IMR-90 (cell line): ENCODE data around the gene PBOV1. TPM values are rescaled to one million over a fixed set of nuclear protein-coding genes. Genes with fewer than 3 reads are reported as not detected.

ENCODE experiments used
- ATAC-seq: fragments of 200-7000 bp; cut with Tn5 transposase; 2 replicates; pipeline ENCODE4 v1.9.1; 2020; ENCODE audit warnings: low read depth, mild to moderate bottlenecking, moderate library complexity
- BruUV-seq: library from RNA; stranded (reverse); fragments of 400-500 nt; replicated peaks from 2 replicates; lab custom pipeline; 2021; lab: Mats Ljungman, UMichigan
- CTCF ChIA-PET: fragments of 300-600 bp; formaldehyde crosslinking; extraction: SDS; loops from one replicate; lab custom pipeline; 2021; ENCODE audit warnings: antibody characterized with exemption; lab: Yijun Ruan, JAX
- POLR2A ChIA-PET: fragments of 300-600 bp; sonication (Branson Sonifier 250); formaldehyde crosslinking; loops from one replicate; lab custom pipeline; 2022; ENCODE audit warnings: antibody characterized with exemption; ENCODE audit not compliant: unreplicated experiment; lab: Charles Lee
- DNase-seq: peaks from one replicate; pipeline ENCODE4 v3.0.0; 2013
- H2AFZ ChIP-seq: replicated peaks from 2 replicates; pipeline ENCODE3; 2013; ENCODE audit warnings: low read length, mild to moderate bottlenecking; ENCODE audit not compliant: poor library complexity
- H2AK5ac ChIP-seq: 2 replicates; pipeline ENCODE4 v1.6.1; 2013; ENCODE audit warnings: low read depth, low read length, inconsistent platforms
- H2AK9ac ChIP-seq: replicated peaks from 2 replicates; pipeline ENCODE3; 2013; ENCODE audit warnings: mild to moderate bottlenecking, low read depth, low read length, moderate library complexity; ENCODE audit not compliant: poor library complexity
- H2BK120ac ChIP-seq: 2 replicates; pipeline ENCODE4 v1.6.1; 2013; ENCODE audit warnings: low read depth, low read length, inconsistent platforms
- H2BK15ac ChIP-seq: 3 replicates; pipeline ENCODE4 v1.6.1; 2013; ENCODE audit warnings: low read depth, low read length, inconsistent platforms
- H2BK20ac ChIP-seq: 2 replicates; pipeline ENCODE4 v1.6.1; 2013; ENCODE audit warnings: low read depth, mild to moderate bottlenecking, inconsistent platforms, low read length, moderate library complexity
- H2BK5ac ChIP-seq: 2 replicates; pipeline ENCODE4 v1.6.1; 2013; ENCODE audit warnings: mild to moderate bottlenecking, low read depth, low read length, inconsistent platforms; ENCODE audit not compliant: poor library complexity, severe bottlenecking
- H3K14ac ChIP-seq: replicated peaks from 2 replicates; pipeline ENCODE4 v1.6.1; 2013; ENCODE audit warnings: low read depth, low read length, inconsistent platforms
- H3K18ac ChIP-seq: 2 replicates; pipeline ENCODE4 v1.6.1; 2013; ENCODE audit warnings: low read depth, low read length, control low read depth
- H3K23ac ChIP-seq: 2 replicates; pipeline ENCODE4 v1.6.1; 2013; ENCODE audit warnings: low read depth, low read length, inconsistent platforms
- H3K27ac ChIP-seq: 2 replicates; pipeline ENCODE4 v1.5.1; 2013; ENCODE audit warnings: mild to moderate bottlenecking, control low read depth, low read length; ENCODE audit not compliant: insufficient read depth
- H3K27me3 ChIP-seq: 2 replicates; pipeline ENCODE4 v1.6.1; 2013; ENCODE audit warnings: low read length; ENCODE audit not compliant: control insufficient read depth, insufficient read depth
- H3K36me3 ChIP-seq: 2 replicates; pipeline ENCODE4 v1.6.1; 2013; ENCODE audit warnings: low read length, mixed read lengths; ENCODE audit not compliant: control insufficient read depth, insufficient read depth
- H3K4ac ChIP-seq: 2 replicates; pipeline ENCODE4 v1.6.1; 2013; ENCODE audit warnings: low read depth, low read length, inconsistent platforms
- H3K4me1 ChIP-seq: 2 replicates; pipeline ENCODE4 v1.6.1; 2013; ENCODE audit warnings: low read length, mixed read lengths; ENCODE audit not compliant: control insufficient read depth, insufficient read depth
- H3K4me2 ChIP-seq: 2 replicates; pipeline ENCODE4 v1.6.1; 2013; ENCODE audit warnings: low read depth, mild to moderate bottlenecking, control low read depth, low read length, moderate library complexity
- H3K4me3 ChIP-seq: 2 replicates; pipeline ENCODE4 v1.5.1; 2013; ENCODE audit warnings: low read depth, mild to moderate bottlenecking, control low read depth, low read length, moderate library complexity; ENCODE audit not compliant: insufficient read depth
- H3K56ac ChIP-seq: 2 replicates; pipeline ENCODE4 v1.6.1; 2013; ENCODE audit warnings: low read length, inconsistent platforms; ENCODE audit not compliant: insufficient read depth; ENCODE audit errors: extremely low read depth
- H3K79me1 ChIP-seq, 2 experiments: 2 replicates each; pipeline ENCODE4 v1.6.1; 2013; ENCODE audit warnings: low read length in 2 of 2, inconsistent platforms in 1 of 2, low read depth in 1 of 2
- H3K9ac ChIP-seq: 2 replicates; pipeline ENCODE4 v1.6.1; 2013; ENCODE audit warnings: low read depth, low read length, control low read depth
- H3K9me1 ChIP-seq: 2 replicates; pipeline ENCODE4 v1.6.1; 2013; ENCODE audit warnings: low read length, inconsistent platforms; ENCODE audit not compliant: insufficient read depth
- H3K9me3 ChIP-seq: 2 replicates; pipeline ENCODE4 v1.6.1; 2013; ENCODE audit warnings: low read length; ENCODE audit not compliant: control insufficient read depth, insufficient read depth
- H4K20me1 ChIP-seq: 2 replicates; pipeline ENCODE4 v1.6.1; 2013; ENCODE audit warnings: low read length, inconsistent platforms; ENCODE audit not compliant: insufficient read depth
- H4K5ac ChIP-seq: 2 replicates; pipeline ENCODE4 v1.6.1; 2013; ENCODE audit warnings: mild to moderate bottlenecking, low read depth, low read length, control low read depth
- H4K8ac ChIP-seq, 2 experiments: 2 replicates each; pipeline ENCODE4 v1.6.1; 2013; ENCODE audit warnings: low read depth in 2 of 2, low read length in 2 of 2, control low read depth in 1 of 2, inconsistent platforms in 1 of 2
- H4K91ac ChIP-seq: 2 replicates; pipeline ENCODE4 v1.6.1; 2013; ENCODE audit warnings: low read depth, low read length, inconsistent platforms; ENCODE audit not compliant: insufficient read depth
- BHLHE40 ChIP-seq: fragments of 150-350 bp; IDR thresholded peaks from 2 replicates; pipeline ENCODE4 v1.6.1; 2016; ENCODE audit warnings: mild to moderate bottlenecking, low read depth, low read length
- CEBPB ChIP-seq: IDR thresholded peaks from 2 replicates; pipeline ENCODE4 v1.6.1; 2012; ENCODE audit warnings: low read depth, low read length, improper control_type of control experiment
- CHD1 ChIP-seq: IDR thresholded peaks from 2 replicates; pipeline ENCODE4 v1.6.1; 2012; ENCODE audit warnings: low read depth, low read length, improper control_type of control experiment
- FOS ChIP-seq: fragments of 150-350 bp; IDR thresholded peaks from 2 replicates; pipeline ENCODE4 v1.6.1; 2016; ENCODE audit warnings: low read depth, low read length
- MAFK ChIP-seq: IDR thresholded peaks from 2 replicates; pipeline ENCODE4 v1.6.1; 2012; ENCODE audit warnings: low read depth, low read length, improper control_type of control experiment
- MAZ ChIP-seq: IDR thresholded peaks from 2 replicates; pipeline ENCODE4 v1.6.1; 2012; ENCODE audit warnings: low read depth, mild to moderate bottlenecking, low read length, improper control_type of control experiment, moderate library complexity, borderline replicate concordance
- MXI1 ChIP-seq: IDR thresholded peaks from 2 replicates; pipeline ENCODE4 v1.6.1; 2012; ENCODE audit warnings: low read depth, mild to moderate bottlenecking, low read length, moderate library complexity, borderline replicate concordance
- NFE2L2 ChIP-seq: fragments of 150-350 bp; IDR thresholded peaks from 2 replicates; pipeline ENCODE4 v1.6.1; 2016; ENCODE audit warnings: low read depth, mild to moderate bottlenecking, low read length
- POLR2A ChIP-seq: IDR thresholded peaks from 2 replicates; pipeline ENCODE4 v1.6.1; 2012; ENCODE audit warnings: mild to moderate bottlenecking, low read depth, low read length
- RAD21 ChIP-seq: IDR thresholded peaks from 2 replicates; pipeline ENCODE4 v1.6.1; 2012; ENCODE audit warnings: low read length, improper control_type of control experiment
- RCOR1 ChIP-seq: IDR thresholded peaks from 2 replicates; pipeline ENCODE4 v1.6.1; 2012; ENCODE audit warnings: mild to moderate bottlenecking, low read length, improper control_type of control experiment; ENCODE audit not compliant: insufficient replicate concordance
- RFX5 ChIP-seq: IDR thresholded peaks from 2 replicates; pipeline ENCODE4 v1.8.0; 2012; ENCODE audit warnings: low read depth, mild to moderate bottlenecking, low read length, moderate library complexity
- SMC3 ChIP-seq: fragments of 150-350 bp; IDR thresholded peaks from 2 replicates; pipeline ENCODE4 v1.6.1; 2016; ENCODE audit warnings: low read depth, mild to moderate bottlenecking, antibody characterized with exemption, low read length, moderate library complexity
- USF2 ChIP-seq: fragments of 150-350 bp; IDR thresholded peaks from 2 replicates; pipeline ENCODE4 v1.6.1; 2017; ENCODE audit warnings: mild to moderate bottlenecking, antibody characterized with exemption, low read length, low read depth
- WGBS, 2 experiments: methylation state at CpG; one replicate each; pipeline versions ENCODE4 v1.1.5 to v1.1.7; 2013; ENCODE audit warnings: missing lambda C conversion rate in 2 of 2; ENCODE audit not compliant: insufficient read length in 1 of 2; ENCODE audit errors: extremely low coverage in 2 of 2; 5-methylcytosine and 5-hydroxymethylcytosine counted together
- dilution Hi-C: fragments of 300-500 bp; cut with HindIII; formaldehyde crosslinking; loops from one replicate; pipeline ENCODE4 v1.14.3; 2018; ENCODE audit warnings: low sequenced_read_pairs; ENCODE audit not compliant: unreplicated experiment
- in situ Hi-C: fragments of 300-500 bp; cut with MboI; formaldehyde crosslinking; loops from 3 replicates; pipeline ENCODE4 v1.14.3; 2019; ENCODE audit warnings: low sequenced_read_pairs, inconsistent platforms, mixed read lengths
- intact Hi-C: fragments of 100-400 bp; cut with micrococcal nuclease; formaldehyde crosslinking; loops from 2 replicates; pipeline ENCODE4 v1.10.0; 2022
- polyA plus RNA-seq, 3 experiments: library from polyadenylated mRNA; depleted of rRNA; stranded (reverse); fragments of >200 nt; gene quantifications; 2 replicates each; pipeline ENCODE4 v1.2.3, GENCODE V29; 2012; ENCODE audit warnings: low replicate concordance in 1 of 3
- total RNA-seq: library from RNA; depleted of rRNA; stranded (reverse); fragments of >200 nt; gene quantifications from 2 replicates; pipeline ENCODE4 v1.2.3, GENCODE V29; 2012
- TF ChIP-seq, protein P1 (sequence below): fragments of 150-350 bp; IDR thresholded peaks from 2 replicates; pipeline ENCODE4 v1.6.1; 2016; ENCODE audit warnings: low read depth, mild to moderate bottlenecking, low read length, moderate library complexity, borderline replicate concordance
- TF ChIP-seq, protein P2 (sequence below): conservative IDR thresholded peaks from 2 replicates; pipeline ENCODE4 v1.5.1; 2012; ENCODE audit warnings: mild to moderate bottlenecking, low read depth, low read length, improper control_type of control experiment

Gene PBOV1
- total and polyA plus RNA-seq, 2 of the 4 experiments (the other 2 are of a cell fraction): not detected

DNA sequence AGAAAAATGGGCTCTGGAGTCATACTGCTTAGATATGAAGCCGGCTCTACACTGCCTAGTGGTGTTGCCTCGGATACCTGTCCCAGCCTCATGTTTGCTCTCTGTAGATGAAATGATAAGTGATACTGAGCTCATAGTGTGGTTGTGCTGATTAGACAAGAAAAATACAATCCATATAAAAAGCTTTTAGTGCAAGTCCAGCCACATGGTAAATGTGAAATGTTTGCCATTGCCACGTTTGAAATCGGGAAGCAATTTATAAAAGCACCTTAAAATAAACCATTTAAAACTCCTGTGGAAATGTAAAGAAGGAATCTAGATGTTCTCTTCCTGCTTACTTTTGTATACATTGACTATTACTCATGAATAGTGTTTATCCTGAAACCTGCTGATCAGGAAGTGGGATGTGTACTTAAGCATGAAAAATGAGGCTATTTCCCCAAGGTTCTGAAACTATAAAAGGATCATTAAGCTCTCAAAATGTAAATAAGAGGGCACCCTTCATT is 13.1 kb upstream of the PBOV1 start:
- Histone ChIP-seq H3K4ac (no peak overlapping the region), H3K4me3 (no peak overlapping the region), H3K4me1 (no peaks in the 10 kb centered on the region), H2BK5ac (no peak overlapping the region), H2AK9ac (no peak overlapping the region), H3K79me1 (no peaks in the 10 kb centered on the region), H2AFZ (no peak overlapping the region), H4K91ac (no peak overlapping the region), H2AK5ac (no peak overlapping the region), H2BK15ac (no peak overlapping the region), H3K14ac (no peak overlapping the region), H3K9me1 (0 out of 2 replicates have a peak, but pooled peaks cover 3% of the 10 kb centered on the region), H4K5ac (no peak overlapping the region), H3K9ac (no peak overlapping the region), H3K36me3 (no peaks in the 10 kb centered on the region), H3K56ac (no peak overlapping the region), H3K18ac (no peak overlapping the region), H4K20me1 (no peaks in the 10 kb centered on the region), H3K23ac (no peak overlapping the region), H2BK120ac (no peak overlapping the region), H3K27ac (no peak overlapping the region), H4K8ac (no peak overlapping the region), H3K9me3 (no peaks in the 10 kb centered on the region), H2BK20ac (no peak overlapping the region), H3K27me3 (peaks cover 3% of the 10 kb centered on the region; the same call in 1 of the 2 replicates), H3K4me2 (no peak overlapping the region)
- CTCF ChIA-PET: no interaction called here
- no peak for DNase-seq
- TF ChIP-seq SMC3 (no peak), RAD21 (no peak), USF2 (no peak), CEBPB (no peak), FOS (no peak), RCOR1 (no peak), POLR2A (no peak), NFE2L2 (no peak), MAZ (no peak), CHD1 (no peak), MAFK (no peak), MXI1 (no peak), BHLHE40 (no peak), RFX5 (no peak)
- TF ChIP-seq, protein P1, sequence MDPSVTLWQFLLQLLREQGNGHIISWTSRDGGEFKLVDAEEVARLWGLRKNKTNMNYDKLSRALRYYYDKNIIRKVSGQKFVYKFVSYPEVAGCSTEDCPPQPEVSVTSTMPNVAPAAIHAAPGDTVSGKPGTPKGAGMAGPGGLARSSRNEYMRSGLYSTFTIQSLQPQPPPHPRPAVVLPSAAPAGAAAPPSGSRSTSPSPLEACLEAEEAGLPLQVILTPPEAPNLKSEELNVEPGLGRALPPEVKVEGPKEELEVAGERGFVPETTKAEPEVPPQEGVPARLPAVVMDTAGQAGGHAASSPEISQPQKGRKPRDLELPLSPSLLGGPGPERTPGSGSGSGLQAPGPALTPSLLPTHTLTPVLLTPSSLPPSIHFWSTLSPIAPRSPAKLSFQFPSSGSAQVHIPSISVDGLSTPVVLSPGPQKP: no peak
- TF ChIP-seq, protein P2, sequence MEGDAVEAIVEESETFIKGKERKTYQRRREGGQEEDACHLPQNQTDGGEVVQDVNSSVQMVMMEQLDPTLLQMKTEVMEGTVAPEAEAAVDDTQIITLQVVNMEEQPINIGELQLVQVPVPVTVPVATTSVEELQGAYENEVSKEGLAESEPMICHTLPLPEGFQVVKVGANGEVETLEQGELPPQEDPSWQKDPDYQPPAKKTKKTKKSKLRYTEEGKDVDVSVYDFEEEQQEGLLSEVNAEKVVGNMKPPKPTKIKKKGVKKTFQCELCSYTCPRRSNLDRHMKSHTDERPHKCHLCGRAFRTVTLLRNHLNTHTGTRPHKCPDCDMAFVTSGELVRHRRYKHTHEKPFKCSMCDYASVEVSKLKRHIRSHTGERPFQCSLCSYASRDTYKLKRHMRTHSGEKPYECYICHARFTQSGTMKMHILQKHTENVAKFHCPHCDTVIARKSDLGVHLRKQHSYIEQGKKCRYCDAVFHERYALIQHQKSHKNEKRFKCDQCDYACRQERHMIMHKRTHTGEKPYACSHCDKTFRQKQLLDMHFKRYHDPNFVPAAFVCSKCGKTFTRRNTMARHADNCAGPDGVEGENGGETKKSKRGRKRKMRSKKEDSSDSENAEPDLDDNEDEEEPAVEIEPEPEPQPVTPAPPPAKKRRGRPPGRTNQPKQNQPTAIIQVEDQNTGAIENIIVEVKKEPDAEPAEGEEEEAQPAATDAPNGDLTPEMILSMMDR: no peak
- no TSS peak for BruUV-seq
- dilution Hi-C loops: no loop called here
- in situ Hi-C loops: no loop called here
- WGBS, 2 experiments: no CpG with 5 or more reads among the region's 4 CpGs
- POLR2A ChIA-PET: no interaction called here
- no peak for ATAC-seq
- intact Hi-C loops: no loop called here
